SK-N-MC (cell line): Measurements from ENCODE around the gene MAP2.

Experiments
- EZH2 ChIP-seq: fragments of 200-600 bp; sonication (generic); IDR thresholded peaks from one replicate; pipeline ENCODE4 v1.6.1; 2017; ENCODE audit warnings: antibody characterized with exemption
- FOXP2 ChIP-seq: optimal IDR thresholded peaks from 2 replicates; pipeline ENCODE3; 2011; ENCODE audit warnings: mild to moderate bottlenecking, moderate library complexity; ENCODE audit not compliant: insufficient read depth; ENCODE audit errors: extremely low read length, control extremely low read depth
- POLR2AphosphoS5 ChIP-seq: IDR thresholded peaks from 2 replicates; pipeline ENCODE4 v1.6.1; 2012; ENCODE audit warnings: mild to moderate bottlenecking, low read depth, low read length, borderline replicate concordance

DNA sequence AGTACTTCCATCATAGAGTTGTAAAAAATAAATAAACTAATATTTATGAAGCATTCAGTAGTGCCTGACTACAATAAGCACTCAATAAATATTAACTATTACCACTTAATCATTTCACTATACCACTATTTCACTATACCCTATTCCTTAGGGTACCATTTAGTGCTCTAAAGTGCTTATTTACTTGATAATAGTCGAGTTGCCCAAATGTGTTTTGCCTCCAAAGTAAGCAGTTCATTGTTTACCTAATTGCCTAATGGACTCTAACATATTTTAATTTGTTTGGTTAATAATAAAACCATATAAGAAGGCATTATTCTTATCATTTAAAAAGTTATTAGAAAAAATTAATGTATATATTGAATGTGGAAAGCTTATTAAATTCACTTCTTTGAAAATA is 33.0 kb upstream of the MAP2 start:
- no peak for TF ChIP-seq POLR2AphosphoS5
- no peak for TF ChIP-seq EZH2
- no peak for TF ChIP-seq FOXP2
